K562 (cell line): ENCODE measurements around the gene FRMD5. TPM values are rescaled to one million over a fixed set of nuclear protein-coding genes. Genes with fewer than 3 reads are reported as not detected.

Experiments
- ATAC-seq: fragments of 200-7000 bp; cut with Tn5 transposase; 3 replicates; pipeline ENCODE4 v1.9.1; 2020; ENCODE audit warnings: moderate library complexity
- BruUV-seq: library from RNA; stranded (reverse); fragments of 400-500 nt; replicated peaks from 2 replicates; lab custom pipeline; 2021; lab: Mats Ljungman, UMichigan
- CTCF ChIA-PET: fragments of 300-600 bp; formaldehyde crosslinking; extraction: SDS; loops from one replicate; lab custom pipeline; 2021; ENCODE audit warnings: low intra/inter-chr PET ratio; lab: Yijun Ruan, JAX
- POLR2A ChIA-PET: fragments of 300-600, 350-650 bp; sonication (Branson Sonifier 250); formaldehyde crosslinking; extraction: SDS; loops from one replicate; lab custom pipeline; 2021; ENCODE audit warnings: antibody characterized with exemption, inconsistent platforms; lab: Yijun Ruan, JAX
- DNase-seq, 4 experiments: peaks; one replicate each; pipeline versions ENCODE4 v3.0.0 to v3.0.0-alpha.2; 2011 to 2018; ENCODE audit warnings: low spot score in 3 of 4, mixed read lengths in 3 of 4; ENCODE audit errors: extremely low read depth in 1 of 4
- FAIRE-seq: peaks from 2 replicates; lab custom pipeline; 2011; peaks lifted over from hg19 to GRCh38; lab: Jason Lieb, UNC
- H2AFZ ChIP-seq: 2 replicates; pipeline ENCODE4 v1.6.0; 2011; ENCODE audit warnings: low read depth, low read length, control low read depth, inconsistent platforms
- H3K27ac ChIP-seq: fragments of 200-600 bp; 3 replicates; pipeline ENCODE4 v1.8.0; 2011; ENCODE audit warnings: low read depth, mild to moderate bottlenecking, control low read depth, inconsistent platforms, low read length, moderate library complexity, mixed read lengths; ENCODE audit errors: extremely low read depth
- H3K27me3 ChIP-seq, 2 experiments: fragments of 300-600 bp in 1 of 2; 2 replicates in 1 of 2; 3 replicates in 1 of 2; pipeline versions ENCODE4 v1.6.0 to v1.8.0; 2011; ENCODE audit warnings: inconsistent platforms in 2 of 2, low read length in 2 of 2, mild to moderate bottlenecking in 1 of 2, mixed read lengths in 1 of 2, moderate library complexity in 1 of 2; ENCODE audit not compliant: control insufficient read depth in 2 of 2, insufficient read depth in 2 of 2
- H3K36me3 ChIP-seq: fragments of 300-600 bp; 3 replicates; pipeline ENCODE4 v1.8.0; 2011; ENCODE audit warnings: mild to moderate bottlenecking, low read length, inconsistent platforms; ENCODE audit not compliant: control insufficient read depth, insufficient read depth
- H3K4me1 ChIP-seq, 2 experiments: fragments of 200-600 bp in 1 of 2; replicated peaks in 1 of 2; 2 replicates in 1 of 2; 3 replicates in 1 of 2; pipeline versions ENCODE4 v1.5.1 to v1.8.0; 2011; ENCODE audit warnings: inconsistent platforms in 2 of 2, low read length in 2 of 2, mild to moderate bottlenecking in 1 of 2, mixed read lengths in 1 of 2, moderate library complexity in 1 of 2; ENCODE audit not compliant: control insufficient read depth in 2 of 2, insufficient read depth in 2 of 2
- H3K4me2 ChIP-seq: 2 replicates; pipeline ENCODE4 v1.6.1; 2011; ENCODE audit warnings: low read length, control low read depth, inconsistent platforms, mixed read lengths; ENCODE audit not compliant: insufficient read depth
- H3K4me3 ChIP-seq: fragments of 200-600 bp; sonication (generic), shearing (Covaris generic); 2 replicates; pipeline ENCODE4 v1.5.1; 2016; ENCODE audit warnings: control low read depth, inconsistent platforms
- H3K79me2 ChIP-seq: fragments of 200-600 bp; 3 replicates; pipeline ENCODE4 v1.8.0; 2011; ENCODE audit warnings: low read length, inconsistent platforms; ENCODE audit not compliant: control insufficient read depth, insufficient read depth
- H3K9ac ChIP-seq, 2 experiments: 2 replicates each; pipeline versions ENCODE4 v1.6.0 to v1.6.1; 2011; ENCODE audit warnings: low read depth in 2 of 2, low read length in 2 of 2, control low read depth in 1 of 2, inconsistent platforms in 1 of 2, mild to moderate bottlenecking in 1 of 2, mixed read lengths in 1 of 2; ENCODE audit not compliant: insufficient read depth in 1 of 2
- H3K9me1 ChIP-seq: one replicate; pipeline ENCODE4 v1.6.0; 2011; ENCODE audit warnings: inconsistent platforms, mild to moderate bottlenecking, low read length, moderate library complexity; ENCODE audit not compliant: control insufficient read depth, insufficient read depth
- H3K9me3 ChIP-seq: replicated peaks from 2 replicates; pipeline ENCODE4 v1.5.1; 2011; ENCODE audit warnings: low read depth, low read length, inconsistent platforms; ENCODE audit not compliant: control insufficient read depth, insufficient read depth
- H4K20me1 ChIP-seq: replicated peaks from 2 replicates; pipeline ENCODE4 v1.6.1; 2011; ENCODE audit warnings: low read length, inconsistent platforms, mixed read lengths; ENCODE audit not compliant: control insufficient read depth, insufficient read depth
- GTF2E2 ChIP-seq: fragments of 200-800 bp; sonication (Bioruptor generic); IDR thresholded peaks from 2 replicates; pipeline ENCODE4 v1.6.1; 2016; ENCODE audit warnings: missing genetic modification characterization, missing compliant biosample characterization
- IRF1 ChIP-seq: sonication (generic); formaldehyde crosslinking; IDR thresholded peaks from 2 replicates; pipeline ENCODE4 v1.8.0; 2022; ENCODE audit warnings: missing genetic modification reagents, mild to moderate bottlenecking, borderline replicate concordance
- KLF16 ChIP-seq: IDR thresholded peaks from 2 replicates; pipeline ENCODE4 v1.6.1; 2016; ENCODE audit warnings: antibody characterized with exemption
- POLR3A ChIP-seq: IDR thresholded peaks from 2 replicates; pipeline ENCODE4 v1.6.1; 2011; ENCODE audit warnings: borderline replicate concordance, mild to moderate bottlenecking, moderate library complexity; ENCODE audit not compliant: insufficient read length, insufficient read depth; ENCODE audit errors: extremely low read depth
- TBP ChIP-seq: optimal IDR thresholded peaks from 2 replicates; pipeline ENCODE3; 2011; ENCODE audit warnings: low read depth, low read length, improper control_type of control experiment
- ZNF740 ChIP-seq, 3 experiments: fragments of 200-800 bp in 1 of 3; sonication (Bioruptor generic) in 1 of 3; sonication (generic) in 1 of 3; formaldehyde crosslinking in 1 of 3; IDR thresholded peaks; 2 replicates each; pipeline versions ENCODE4 v1.6.1 to v1.8.0; 2016 to 2022; ENCODE audit warnings: mild to moderate bottlenecking in 2 of 3, missing compliant biosample characterization in 2 of 3, missing genetic modification characterization in 2 of 3, missing genetic modification reagents in 1 of 3
- WGBS: fragments of 100-300 bp; shearing (Covaris generic); methylation state at CpG from one replicate; pipeline ENCODE4 v1.1.6; 2016; ENCODE audit warnings: low coverage, mixed read lengths; ENCODE audit not compliant: insufficient coverage; ENCODE audit errors: missing lambda C conversion rate; 5-methylcytosine and 5-hydroxymethylcytosine counted together
- in situ Hi-C: fragments of 300-500 bp; cut with MboI; formaldehyde crosslinking; loops from 4 replicates; pipeline ENCODE4 v1.15.0; 2018; ENCODE audit warnings: inconsistent platforms, mixed read lengths
- intact Hi-C: fragments of 100-400 bp; cut with micrococcal nuclease; formaldehyde crosslinking; loops from 2 replicates; pipeline ENCODE4 v1.14.2; 2022
- polyA plus RNA-seq, 8 experiments: library from polyadenylated mRNA; depleted of rRNA in 4 of 8; stranded (reverse) in 5 of 8; unstranded in 3 of 8; fragments of >200 nt; fragmentation: Nextera tagmentation in 2 of 8; fragmentation: Illumina TruSeq in 1 of 8; extraction: Ambion mirVana in 2 of 8; extraction: Trizol in 1 of 8; gene quantifications; 2 replicates each; pipeline versions ENCODE4 v1.2.1 to v1.2.3, GENCODE V29; 2011 to 2014; ENCODE audit warnings: inconsistent platforms in 1 of 8, missing spikeins in 1 of 8
- total RNA-seq, 7 experiments: library from RNA; depleted of rRNA in 6 of 7; stranded (reverse); fragments of >200 nt in 6 of 7; fragmentation: Illumina TruSeq in 2 of 7; extraction: Trizol in 2 of 7; gene quantifications; 2 replicates each; pipeline versions ENCODE4 v1.2.1 to v1.2.3, GENCODE V29; 2011 to 2021; ENCODE audit warnings: low replicate concordance in 1 of 7

Gene FRMD5
- total and polyA plus RNA-seq, 9 of the 15 experiments (the other 6 are each of a cell fraction or from before 2014, with no cell fraction given): 0.13 to 0.38 TPM; not detected in 7

GRCh38 chr15:43877371-43877770 is 317.7 kb downstream of the FRMD5 start:
- 90% methylated on average over 4 of the region's 4 CpGs for WGBS
- intact Hi-C loops: no loop called here
- Histone ChIP-seq H3K9me3 (no peaks in the 10 kb centered on the region), H3K79me2 (no peaks in the 10 kb centered on the region), H3K9me1 (peaks cover 5% of the 10 kb centered on the region), H2AFZ (no peak overlapping the region), H3K9ac (no peak overlapping the region), H3K4me2 (no peak overlapping the region), H3K27me3 (no peaks in the 10 kb centered on the region), H3K4me3 (no peak overlapping the region), H3K36me3 (peaks cover 67% of the 10 kb centered on the region), H3K27ac (no peak overlapping the region), H3K4me1 (no peaks in the 10 kb centered on the region), H4K20me1 (no peaks in the 10 kb centered on the region; the same call in 1 of the 2 replicates)
- TF ChIP-seq IRF1 (CRISPR knock-in tag): no peak
- no peak for TF ChIP-seq ZNF740 (CRISPR knock-in tag; IDR thresholded peaks at IDR 0.05)
- TF ChIP-seq ZNF740 (tag; IDR thresholded peaks at IDR 0.05): no peak
- no peak for TF ChIP-seq GTF2E2 (tag)
- no peak for TF ChIP-seq KLF16
- no peak for TF ChIP-seq POLR3A
- TF ChIP-seq TBP: no peak
- no peak for FAIRE-seq
- ChIA-PET CTCF (no interaction called here), POLR2A (interaction anchor here (0.9 to 1.5 kb wide), 3 partner anchors 9 to 398 kb away, joined by 3 to 5 read pairs (median 3); no protein-coding TSS in a partner anchor)
- no peak for ATAC-seq
- BruUV-seq: no TSS peak
- in situ Hi-C loops: no loop called here
- DNase-seq: no peak
